ENCODE results near the gene UBAC2. TPM values are rescaled to one million over a fixed set of nuclear protein-coding genes. Genes with fewer than 3 reads are reported as not detected.
"Not testable (repeated sequence)": the region's sequence is repeated elsewhere in the genome, so short reads cannot be mapped to it uniquely, and the experiment has no call there.

The UBAC2 gene
- total RNA-seq, 1 experiment from 2014 or later: 103 TPM

DNA sequence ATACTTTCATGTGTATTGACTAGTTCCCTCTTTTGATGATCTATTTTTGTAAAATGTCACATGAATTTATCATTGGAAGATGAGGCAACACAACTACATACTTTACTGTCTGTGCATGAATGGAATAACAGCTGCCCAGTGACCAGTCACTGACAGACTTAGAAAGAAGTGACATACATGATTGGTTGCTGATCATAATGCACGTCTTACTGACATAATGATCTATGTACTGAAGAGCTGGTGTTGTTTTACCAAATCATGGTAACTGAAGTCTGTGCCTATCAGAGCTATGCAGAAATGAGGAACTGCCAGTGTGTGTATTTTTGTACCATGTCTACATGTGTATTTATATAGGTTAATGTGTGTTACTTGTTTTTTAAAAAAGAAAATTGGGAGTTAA lies 31.1 kb downstream of the UBAC2 start:
- no TSS peak for BruUV-seq (replicated peaks)
- Histone ChIP-seq H3K36me3 (ENCODE audit: control insufficient read depth, insufficient read depth, low read length) (no peaks in the 10 kb centered on the region), H3K27me3 (replicated peaks; ENCODE audit: control insufficient read depth, insufficient read depth, low read length) (no peaks in the 10 kb centered on the region), H3K4me1 (no peaks in the 10 kb centered on the region), H3K9me3 (no peaks in the 10 kb centered on the region), H3K4me3 (ENCODE audit: low read depth, low read length) (no peak overlapping the region)
- Mint-ChIP-seq H3K27me3 (ENCODE audit: insufficient read depth, unreplicated experiment) (no peaks in the 10 kb centered on the region), H3K9me3 (ENCODE audit: unreplicated experiment) (no peaks in the 10 kb centered on the region), H3K4me3 (ENCODE audit: unreplicated experiment) (no peak overlapping the region), H3K4me1 (ENCODE audit: low read depth, unreplicated experiment) (peaks cover 8% of the 10 kb centered on the region), H3K36me3 (ENCODE audit: insufficient read depth, unreplicated experiment) (peaks cover 6% of the 10 kb centered on the region), H3K27ac (ENCODE audit: unreplicated experiment) (no peak overlapping the region)
- intact Hi-C loops (cut with micrococcal nuclease; ENCODE audit: unreplicated experiment): no loop called here
- POLR2A ChIA-PET: no interaction called here
- CTCF ChIA-PET: no interaction called here
- TF ChIP-seq, protein P1, sequence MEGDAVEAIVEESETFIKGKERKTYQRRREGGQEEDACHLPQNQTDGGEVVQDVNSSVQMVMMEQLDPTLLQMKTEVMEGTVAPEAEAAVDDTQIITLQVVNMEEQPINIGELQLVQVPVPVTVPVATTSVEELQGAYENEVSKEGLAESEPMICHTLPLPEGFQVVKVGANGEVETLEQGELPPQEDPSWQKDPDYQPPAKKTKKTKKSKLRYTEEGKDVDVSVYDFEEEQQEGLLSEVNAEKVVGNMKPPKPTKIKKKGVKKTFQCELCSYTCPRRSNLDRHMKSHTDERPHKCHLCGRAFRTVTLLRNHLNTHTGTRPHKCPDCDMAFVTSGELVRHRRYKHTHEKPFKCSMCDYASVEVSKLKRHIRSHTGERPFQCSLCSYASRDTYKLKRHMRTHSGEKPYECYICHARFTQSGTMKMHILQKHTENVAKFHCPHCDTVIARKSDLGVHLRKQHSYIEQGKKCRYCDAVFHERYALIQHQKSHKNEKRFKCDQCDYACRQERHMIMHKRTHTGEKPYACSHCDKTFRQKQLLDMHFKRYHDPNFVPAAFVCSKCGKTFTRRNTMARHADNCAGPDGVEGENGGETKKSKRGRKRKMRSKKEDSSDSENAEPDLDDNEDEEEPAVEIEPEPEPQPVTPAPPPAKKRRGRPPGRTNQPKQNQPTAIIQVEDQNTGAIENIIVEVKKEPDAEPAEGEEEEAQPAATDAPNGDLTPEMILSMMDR (IDR thresholded peaks at IDR 0.05; ENCODE audit: insufficient read depth in 1 of 2, low read depth in 1 of 2, low read length in 1 of 2, severe bottlenecking in 1 of 2, unreplicated experiment in 1 of 2): no peak
- DNase-seq: no peak

DNA sequence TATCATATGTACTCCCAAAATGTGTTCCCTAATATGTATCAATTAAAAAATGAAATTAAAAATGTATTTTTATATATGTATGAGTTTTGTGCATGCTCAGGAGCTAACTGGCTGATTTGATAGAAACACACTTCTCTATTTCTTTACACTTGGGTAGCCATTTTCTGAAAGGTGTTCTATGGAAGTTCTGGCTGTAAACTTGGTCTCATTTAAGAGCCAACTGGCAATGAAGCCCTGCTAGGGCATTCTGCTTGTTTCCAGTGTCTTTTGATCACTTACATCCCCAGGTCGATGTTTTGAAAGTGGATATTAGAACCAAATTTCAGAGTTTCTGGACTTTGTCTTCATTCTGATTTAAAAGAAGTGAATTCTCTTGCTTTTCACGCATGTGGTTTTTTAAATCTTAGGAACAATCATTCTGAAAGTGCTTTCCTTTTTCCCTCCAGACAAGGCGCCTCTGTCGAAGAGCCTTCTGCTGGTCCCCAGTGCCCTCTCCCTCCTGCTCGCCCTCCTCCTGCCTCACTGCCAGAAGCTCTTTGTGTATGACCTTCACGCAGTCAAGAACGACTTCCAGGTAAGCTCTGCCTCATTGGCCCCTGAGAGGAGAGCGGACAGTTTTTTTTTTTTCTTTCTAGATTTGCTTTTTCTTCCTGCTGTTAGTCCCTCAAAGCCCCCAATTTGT lies 37.5 kb downstream of the UBAC2 start:
- no peak overlapping the region for H3K4me3 ChIP-seq (ENCODE audit: low read depth, low read length)
- CTCF ChIA-PET: interaction anchor here (0.6 kb wide), 1 partner anchor 1490 kb away, joined by 3 read pairs; no protein-coding TSS in a partner anchor
- H3K9me3 ChIP-seq: no peaks in the 10 kb centered on the region
- no peak for DNase-seq
- POLR2A ChIA-PET: no interaction called here
- H3K4me3 Mint-ChIP-seq (ENCODE audit: unreplicated experiment): no peak overlapping the region
- no peaks in the 10 kb centered on the region for H3K27me3 ChIP-seq (replicated peaks; ENCODE audit: control insufficient read depth, insufficient read depth, low read length)
- TF ChIP-seq, protein P1 (IDR thresholded peaks at IDR 0.05; ENCODE audit: insufficient read depth in 1 of 2, low read depth in 1 of 2, low read length in 1 of 2, severe bottlenecking in 1 of 2, unreplicated experiment in 1 of 2): no peak
- H3K27me3 Mint-ChIP-seq (ENCODE audit: insufficient read depth, unreplicated experiment): no peaks in the 10 kb centered on the region
- intact Hi-C loops (cut with micrococcal nuclease; ENCODE audit: unreplicated experiment): no loop called here
- H3K4me1 Mint-ChIP-seq (ENCODE audit: low read depth, unreplicated experiment): peaks cover 6% of the 10 kb centered on the region
- peaks cover 3% of the 10 kb centered on the region; the same call in 1 of the 2 replicates for H3K36me3 ChIP-seq (ENCODE audit: control insufficient read depth, insufficient read depth, low read length)
- H3K27ac Mint-ChIP-seq (ENCODE audit: unreplicated experiment): no peak overlapping the region
- H3K9me3 Mint-ChIP-seq (ENCODE audit: unreplicated experiment): peaks cover 10% of the 10 kb centered on the region
- peaks cover 26% of the 10 kb centered on the region for H3K36me3 Mint-ChIP-seq (ENCODE audit: insufficient read depth, unreplicated experiment)
- H3K4me1 ChIP-seq: no peaks in the 10 kb centered on the region
- no TSS peak for BruUV-seq (replicated peaks)

DNA sequence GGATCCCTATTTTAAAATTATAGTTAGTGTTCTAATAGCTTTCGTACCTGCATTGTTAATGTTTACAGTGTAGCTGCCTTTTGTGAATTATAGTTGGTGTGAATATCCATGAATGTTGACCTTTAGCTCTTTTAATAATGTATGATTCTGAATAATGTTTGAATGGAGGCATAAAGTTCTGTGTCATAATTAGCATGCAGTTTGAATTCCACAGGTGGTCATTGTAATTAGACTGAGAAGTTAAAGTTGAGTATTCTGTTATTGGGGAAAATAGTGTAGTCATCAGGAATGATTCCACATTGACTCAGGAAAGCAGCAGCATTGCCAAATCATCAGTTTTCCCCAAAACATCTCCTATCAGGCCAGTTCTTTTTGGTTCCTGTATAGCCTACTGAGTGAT lies 45.4 kb downstream of the UBAC2 start:
- POLR2A ChIA-PET: no interaction called here
- H3K4me3 Mint-ChIP-seq (ENCODE audit: unreplicated experiment): no peak overlapping the region
- TF ChIP-seq, protein P1 (IDR thresholded peaks at IDR 0.05; ENCODE audit: insufficient read depth in 1 of 2, low read depth in 1 of 2, low read length in 1 of 2, severe bottlenecking in 1 of 2, unreplicated experiment in 1 of 2): no peak
- Histone ChIP-seq H3K36me3 (ENCODE audit: control insufficient read depth, insufficient read depth, low read length) (no peaks in the 10 kb centered on the region), H3K4me3 (ENCODE audit: low read depth, low read length) (no peak overlapping the region), H3K9me3 (no peaks in the 10 kb centered on the region), H3K27me3 (replicated peaks; ENCODE audit: control insufficient read depth, insufficient read depth, low read length) (no peaks in the 10 kb centered on the region), H3K4me1 (no peaks in the 10 kb centered on the region)
- no TSS peak for BruUV-seq (replicated peaks)
- intact Hi-C loops (cut with micrococcal nuclease; ENCODE audit: unreplicated experiment): no loop called here
- DNase-seq: no peak
- H3K9me3 Mint-ChIP-seq (ENCODE audit: unreplicated experiment): peaks cover 7% of the 10 kb centered on the region
- CTCF ChIA-PET: no interaction called here
- no peak overlapping the region for H3K27ac Mint-ChIP-seq (ENCODE audit: unreplicated experiment)
- peaks cover 47% of the 10 kb centered on the region for H3K36me3 Mint-ChIP-seq (ENCODE audit: insufficient read depth, unreplicated experiment)
- peaks cover 7% of the 10 kb centered on the region for H3K4me1 Mint-ChIP-seq (ENCODE audit: low read depth, unreplicated experiment)
- no peaks in the 10 kb centered on the region for H3K27me3 Mint-ChIP-seq (ENCODE audit: insufficient read depth, unreplicated experiment)

DNA sequence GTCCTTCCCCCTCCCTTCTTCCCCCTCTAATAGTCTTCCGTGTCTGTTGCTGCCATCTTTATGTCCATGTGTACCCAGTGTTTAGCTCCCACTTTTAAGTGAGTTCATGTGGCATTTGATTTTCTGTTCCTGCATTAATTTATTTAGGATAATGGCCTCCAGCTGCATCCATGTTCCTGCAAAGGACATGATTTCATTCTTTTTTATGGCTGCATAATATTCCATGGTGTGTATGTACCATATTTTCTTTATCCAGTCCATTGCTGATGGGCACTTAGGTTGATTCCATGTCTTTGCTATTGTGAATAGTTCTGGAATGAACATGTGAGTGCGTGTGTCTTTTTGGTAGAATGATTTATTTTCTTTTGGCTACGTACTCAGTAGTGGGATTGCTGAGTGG lies 48.5 kb downstream of the UBAC2 start:
- H3K4me3 ChIP-seq (ENCODE audit: low read depth, low read length); H3K4me1 ChIP-seq; H3K9me3 ChIP-seq; POLR2A ChIA-PET; CTCF ChIA-PET; H3K9me3 Mint-ChIP-seq (ENCODE audit: unreplicated experiment); H3K4me3 Mint-ChIP-seq (ENCODE audit: unreplicated experiment); H3K36me3 ChIP-seq (ENCODE audit: control insufficient read depth, insufficient read depth, low read length); H3K27ac Mint-ChIP-seq (ENCODE audit: unreplicated experiment); H3K27me3 Mint-ChIP-seq (ENCODE audit: insufficient read depth, unreplicated experiment); H3K27me3 ChIP-seq (replicated peaks; ENCODE audit: control insufficient read depth, insufficient read depth, low read length); BruUV-seq (replicated peaks); H3K4me1 Mint-ChIP-seq (ENCODE audit: low read depth, unreplicated experiment); DNase-seq; intact Hi-C loops (cut with micrococcal nuclease; ENCODE audit: unreplicated experiment): not testable (repeated sequence)
- H3K36me3 Mint-ChIP-seq (ENCODE audit: insufficient read depth, unreplicated experiment): peaks cover 43% of the 10 kb centered on the region

DNA sequence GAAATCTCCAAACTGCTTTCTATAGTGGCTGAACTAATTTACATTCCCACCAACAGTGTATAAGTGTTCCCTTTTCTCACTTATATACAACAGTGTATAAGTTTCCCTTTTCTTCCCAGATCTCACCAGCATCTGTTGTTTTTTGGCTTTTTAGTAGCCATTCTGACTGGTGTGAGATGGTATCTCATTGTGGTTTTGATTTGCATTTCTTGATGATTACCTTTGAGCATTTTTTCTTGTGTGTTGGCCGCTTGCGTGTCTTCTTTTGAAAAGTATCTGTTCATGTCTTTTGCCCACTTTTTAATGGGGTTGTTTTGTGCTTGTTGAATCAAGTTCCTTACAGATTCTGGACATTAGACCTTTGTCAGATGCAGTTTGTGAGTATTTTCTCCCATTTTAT lies 49.0 kb downstream of the UBAC2 start:
- peaks cover 43% of the 10 kb centered on the region for H3K36me3 Mint-ChIP-seq (ENCODE audit: insufficient read depth, unreplicated experiment)
- H3K4me3 Mint-ChIP-seq (ENCODE audit: unreplicated experiment); H3K27me3 ChIP-seq (replicated peaks; ENCODE audit: control insufficient read depth, insufficient read depth, low read length); H3K9me3 Mint-ChIP-seq (ENCODE audit: unreplicated experiment); H3K36me3 ChIP-seq (ENCODE audit: control insufficient read depth, insufficient read depth, low read length); H3K4me3 ChIP-seq (ENCODE audit: low read depth, low read length); BruUV-seq (replicated peaks); CTCF ChIA-PET; H3K27ac Mint-ChIP-seq (ENCODE audit: unreplicated experiment); DNase-seq; H3K4me1 Mint-ChIP-seq (ENCODE audit: low read depth, unreplicated experiment); H3K9me3 ChIP-seq; H3K4me1 ChIP-seq; intact Hi-C loops (cut with micrococcal nuclease; ENCODE audit: unreplicated experiment); H3K27me3 Mint-ChIP-seq (ENCODE audit: insufficient read depth, unreplicated experiment); POLR2A ChIA-PET: not testable (repeated sequence)
